Mesenchymal stem cell (in vitro differentiated cells and primary cell): ENCODE measurements around the gene APOD.
A peak's percentile ranks its signal among the peaks of the same experiment; 100 is the strongest.

Source experiments
- DNase-seq: peaks from one replicate; pipeline ENCODE4 v3.0.0-alpha.2; 2013
- H2AFZ ChIP-seq: one replicate; pipeline ENCODE4 v1.6.1; 2013; ENCODE audit warnings: low read depth, mild to moderate bottlenecking, control low read depth, inconsistent platforms, low read length, moderate library complexity
- H2AK5ac ChIP-seq: 2 replicates; pipeline ENCODE4 v1.6.1; 2013; ENCODE audit warnings: low read length, moderate library complexity, mild to moderate bottlenecking, inconsistent platforms; ENCODE audit not compliant: severe bottlenecking
- H2BK120ac ChIP-seq: one replicate; pipeline ENCODE4 v1.6.1; 2013; ENCODE audit warnings: low read depth, mild to moderate bottlenecking, inconsistent platforms, low read length, moderate library complexity
- H2BK12ac ChIP-seq, 2 experiments: one replicate each; pipeline ENCODE4 v1.6.1; 2013; ENCODE audit warnings: inconsistent platforms in 2 of 2, low read length in 2 of 2, mild to moderate bottlenecking in 2 of 2, moderate library complexity in 2 of 2, control low read depth in 1 of 2
- H2BK15ac ChIP-seq: one replicate; pipeline ENCODE4 v1.6.1; 2013; ENCODE audit warnings: mild to moderate bottlenecking, low read depth, inconsistent platforms; ENCODE audit not compliant: poor library complexity, severe bottlenecking
- H2BK5ac ChIP-seq: 2 replicates; pipeline ENCODE4 v1.6.1; 2013; ENCODE audit warnings: low read depth, mild to moderate bottlenecking, low read length, control low read depth, inconsistent platforms; ENCODE audit not compliant: poor library complexity, severe bottlenecking
- H3K14ac ChIP-seq, 2 experiments: one replicate each; pipeline ENCODE4 v1.6.1; 2013; ENCODE audit warnings: inconsistent platforms in 2 of 2, low read length in 2 of 2, control low read depth in 1 of 2, mild to moderate bottlenecking in 1 of 2, moderate library complexity in 1 of 2
- H3K18ac ChIP-seq, 2 experiments: one replicate each; pipeline ENCODE4 v1.6.1; 2013; ENCODE audit warnings: inconsistent platforms in 2 of 2, low read length in 2 of 2, control low read depth in 1 of 2, low read depth in 1 of 2, mild to moderate bottlenecking in 1 of 2
- H3K23ac ChIP-seq, 2 experiments: one replicate each; pipeline ENCODE4 v1.6.1; 2013; ENCODE audit warnings: inconsistent platforms in 2 of 2, low read length in 2 of 2, mild to moderate bottlenecking in 2 of 2, moderate library complexity in 2 of 2, control low read depth in 1 of 2
- H3K27ac ChIP-seq: 2 replicates; pipeline ENCODE4 v1.5.1; 2013; ENCODE audit warnings: mild to moderate bottlenecking, moderate library complexity, low read length, control low read depth, inconsistent platforms; ENCODE audit not compliant: poor library complexity, severe bottlenecking
- H3K27me3 ChIP-seq, 2 experiments: 2 replicates each; pipeline versions ENCODE4 v1.6.1 to v1.7.0; 2013; ENCODE audit warnings: low read length in 2 of 2, mild to moderate bottlenecking in 2 of 2, moderate library complexity in 2 of 2, control low read depth in 1 of 2, inconsistent platforms in 1 of 2; ENCODE audit not compliant: control insufficient read depth in 1 of 2, insufficient read depth in 1 of 2
- H3K36me3 ChIP-seq, 2 experiments: 2 replicates each; pipeline versions ENCODE4 v1.6.1 to v1.7.0; 2013; ENCODE audit warnings: low read length in 2 of 2, control low read depth in 1 of 2, inconsistent platforms in 1 of 2, low read depth in 1 of 2, mild to moderate bottlenecking in 1 of 2; ENCODE audit not compliant: insufficient read depth in 2 of 2, control insufficient read depth in 1 of 2
- H3K4ac ChIP-seq, 2 experiments: one replicate each; pipeline ENCODE4 v1.6.1; 2013; ENCODE audit warnings: inconsistent platforms in 2 of 2, low read length in 2 of 2, mild to moderate bottlenecking in 2 of 2, moderate library complexity in 2 of 2, control low read depth in 1 of 2, low read depth in 1 of 2
- H3K4me1 ChIP-seq: 2 replicates; pipeline ENCODE4 v1.6.1; 2013; ENCODE audit warnings: low read depth, low read length, control low read depth; ENCODE audit not compliant: control insufficient read depth, insufficient read depth
- H3K4me2 ChIP-seq: 2 replicates; pipeline ENCODE4 v1.6.1; 2013; ENCODE audit warnings: low read length, mild to moderate bottlenecking, inconsistent platforms; ENCODE audit not compliant: poor library complexity, severe bottlenecking
- H3K4me3 ChIP-seq, 2 experiments: 2 replicates each; pipeline versions ENCODE4 v1.5.1 to v1.7.0; 2013; ENCODE audit warnings: low read length in 2 of 2, mild to moderate bottlenecking in 2 of 2, control low read depth in 1 of 2, low read depth in 1 of 2; ENCODE audit not compliant: insufficient read depth in 1 of 2
- H3K79me1 ChIP-seq: replicated peaks from 2 replicates; pipeline ENCODE4 v1.6.1; 2013; ENCODE audit warnings: mild to moderate bottlenecking, control low read depth, low read length, inconsistent platforms; ENCODE audit not compliant: poor library complexity, severe bottlenecking
- H3K9ac ChIP-seq: 2 replicates; pipeline ENCODE4 v1.7.0; 2013; ENCODE audit warnings: mild to moderate bottlenecking, low read length, moderate library complexity
- H3K9me3 ChIP-seq: 2 replicates; pipeline ENCODE4 v1.7.0; 2013; ENCODE audit warnings: mild to moderate bottlenecking, low read length; ENCODE audit not compliant: control insufficient read depth
- H4K8ac ChIP-seq: one replicate; pipeline ENCODE4 v1.6.1; 2013; ENCODE audit warnings: inconsistent platforms, mild to moderate bottlenecking, low read length, moderate library complexity
- H4K91ac ChIP-seq: one replicate; pipeline ENCODE4 v1.6.1; 2013; ENCODE audit warnings: mild to moderate bottlenecking, low read length, inconsistent platforms
- WGBS: methylation state at CpG from one replicate; pipeline ENCODE4 v1.1.7; 2013; ENCODE audit warnings: mixed read lengths; 5-methylcytosine and 5-hydroxymethylcytosine counted together

APOD gene

DNA sequence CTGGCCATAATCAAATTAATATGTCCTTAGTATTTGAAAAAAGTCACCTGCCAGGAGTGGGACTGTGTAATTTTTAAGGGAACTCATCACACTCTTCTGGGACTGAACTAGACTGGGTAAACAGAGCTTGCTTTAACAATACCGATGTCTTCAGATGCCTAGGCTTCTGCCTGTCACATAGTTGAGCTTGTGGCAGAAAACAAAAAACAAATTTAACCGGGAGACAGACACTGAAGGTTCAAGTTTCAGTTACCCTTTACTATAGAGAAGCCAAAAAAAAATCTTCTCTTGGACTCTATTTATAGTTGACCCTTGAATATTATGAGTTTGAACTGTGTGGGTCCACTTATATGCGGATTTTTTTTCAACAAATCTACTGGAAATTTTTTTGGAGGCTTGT lies 51.4 kb downstream of the APOD start:
- Histone ChIP-seq H3K27ac (no peak overlapping the region), H2BK12ac (no peak overlapping the region), H3K18ac (no peak overlapping the region), H3K23ac (no peak overlapping the region), H3K4ac (no peak overlapping the region), H3K79me1 (peaks cover 27% of the 10 kb centered on the region), H2BK15ac (no peak overlapping the region), H3K4me1 (no peaks in the 10 kb centered on the region), H2AK5ac (no peak overlapping the region), H3K27me3 (no peaks in the 10 kb centered on the region), H4K8ac (no peak overlapping the region), H3K14ac (no peak overlapping the region), H3K4me2 (no peak overlapping the region), H3K9me3 (no peaks in the 10 kb centered on the region), H3K9ac (no peak overlapping the region), H2BK5ac (no peak overlapping the region), H4K91ac (no peak overlapping the region), H3K36me3 (peaks cover 0 to 8% of the 10 kb centered on the region in 2 experiments), H2AFZ (no peak overlapping the region), H2BK120ac (no peak overlapping the region), H3K4me3 (no peak overlapping the region)
- DNase-seq = no peak
- WGBS = 90% methylated on average over 2 of the region's 3 CpGs

DNA sequence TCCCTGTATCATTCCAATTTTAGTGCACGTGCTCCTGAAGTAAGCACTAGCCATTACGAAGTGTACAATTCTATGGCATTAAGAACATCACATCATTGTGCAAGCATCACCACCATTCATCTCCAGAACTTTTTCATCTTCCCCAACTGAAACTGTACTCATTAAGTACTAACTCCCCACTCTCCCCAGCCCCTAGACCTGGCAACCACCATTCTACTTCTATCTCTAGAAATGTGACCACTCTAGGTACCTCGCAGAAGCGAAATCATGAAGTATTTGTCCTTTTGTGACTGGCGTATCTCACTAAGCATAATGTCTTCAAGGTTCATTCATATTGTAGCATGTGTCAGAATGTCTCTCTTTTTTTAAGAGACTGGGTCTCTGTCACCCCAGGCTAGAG lies 52.1 kb downstream of the APOD start:
- Histone ChIP-seq H4K8ac (no peak overlapping the region), H2AK5ac (no peak overlapping the region), H3K18ac (no peak overlapping the region), H2BK12ac (no peak overlapping the region), H3K4me3 (no peak overlapping the region), H2AFZ (no peak overlapping the region), H3K4me1 (no peaks in the 10 kb centered on the region), H3K27ac (no peak overlapping the region), H3K9ac (no peak overlapping the region), H2BK120ac (no peak overlapping the region), H2BK5ac (no peak overlapping the region), H3K4ac (no peak overlapping the region), H3K4me2 (no peak overlapping the region), H3K14ac (no peak overlapping the region), H2BK15ac (no peak overlapping the region), H3K36me3 (peaks cover 0 to 8% of the 10 kb centered on the region in 2 experiments), H3K27me3 (no peaks in the 10 kb centered on the region), H3K9me3 (no peaks in the 10 kb centered on the region), H3K79me1 (peaks cover 30% of the 10 kb centered on the region), H3K23ac (no peak overlapping the region), H4K91ac (no peak overlapping the region)
- no peak for DNase-seq
- 99% methylated on average over 4 of the region's 5 CpGs for WGBS

GRCh38 chr3:195526492-195526891 lies 57.2 kb downstream of the APOD start:
- no peak overlapping the region for H4K91ac ChIP-seq
- H3K18ac ChIP-seq = no peak overlapping the region
- no peak overlapping the region for H2AK5ac ChIP-seq
- H3K23ac ChIP-seq = no peak overlapping the region
- H2BK15ac ChIP-seq = no peak overlapping the region
- peaks cover 17% of the 10 kb centered on the region for H3K79me1 ChIP-seq
- no peak overlapping the region for H3K14ac ChIP-seq
- H3K4me1 ChIP-seq = no peaks in the 10 kb centered on the region
- no peak overlapping the region for H2BK120ac ChIP-seq
- no peaks in the 10 kb centered on the region for H3K27me3 ChIP-seq
- peaks cover 12 to 26% of the 10 kb centered on the region in 2 experiments for H3K36me3 ChIP-seq
- no peak overlapping the region for H2BK5ac ChIP-seq
- no peaks in the 10 kb centered on the region for H3K9me3 ChIP-seq
- no peak overlapping the region for H3K4ac ChIP-seq
- no peak overlapping the region for H3K27ac ChIP-seq
- WGBS = 100% methylated on average over 4 of the region's 4 CpGs
- no peak overlapping the region for H2AFZ ChIP-seq
- no peak overlapping the region for H2BK12ac ChIP-seq
- no peak overlapping the region for H3K9ac ChIP-seq
- H4K8ac ChIP-seq = no peak overlapping the region
- DNase-seq = no peak
- H3K4me2 ChIP-seq = no peak overlapping the region
- no peak overlapping the region for H3K4me3 ChIP-seq

DNA sequence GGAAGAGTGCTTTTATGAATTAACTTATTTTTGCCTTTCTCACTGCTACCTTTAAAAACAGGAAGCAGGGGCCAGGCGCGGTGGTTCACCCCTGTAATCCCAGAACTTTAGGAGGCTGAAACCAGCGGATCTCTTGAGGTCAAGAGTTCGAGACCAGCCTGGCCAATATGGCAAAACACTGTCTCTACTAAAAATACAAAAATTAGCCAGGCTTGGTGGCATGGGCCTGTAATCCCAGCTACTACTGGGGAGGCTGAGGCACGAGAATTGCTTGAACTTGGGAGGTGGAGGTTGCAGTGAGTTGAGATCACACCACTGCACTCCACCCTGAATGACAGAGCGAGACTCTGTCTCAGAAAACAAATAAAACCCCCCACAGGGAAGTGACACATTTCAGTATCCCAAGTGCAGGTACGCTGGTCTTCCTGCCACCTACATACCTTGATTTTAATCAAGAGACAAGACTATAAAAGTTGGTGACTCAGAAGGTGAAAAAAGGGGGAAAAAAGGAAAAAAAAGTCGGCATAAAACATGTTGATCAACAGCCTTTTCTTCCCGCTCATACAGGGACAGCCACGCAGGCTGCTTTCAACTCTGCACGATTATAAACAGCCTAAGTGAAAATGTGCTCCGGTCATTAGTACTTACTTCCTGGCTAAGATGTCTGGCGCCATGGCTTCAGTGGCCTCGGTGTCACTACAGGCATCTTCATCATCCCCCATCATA lies 59.4 kb downstream of the APOD start:
- Histone ChIP-seq H2AK5ac (no peak overlapping the region), H3K79me1 (peaks cover 23% of the 10 kb centered on the region), H3K27me3 (no peaks in the 10 kb centered on the region), H3K9me3 (no peaks in the 10 kb centered on the region), H3K36me3 (peaks cover 15 to 24% of the 10 kb centered on the region in 2 experiments), H3K27ac (no peak overlapping the region), H2BK120ac (no peak overlapping the region), H3K4ac (no peak overlapping the region), H3K9ac (no peak overlapping the region), H2AFZ (no peak overlapping the region), H4K8ac (no peak overlapping the region), H4K91ac (no peak overlapping the region), H3K14ac (no peak overlapping the region), H3K23ac (no peak overlapping the region), H2BK12ac (peak overlapping the region in 1 of 2 experiments; percentile 39), H2BK15ac (no peak overlapping the region), H3K4me3 (no peak overlapping the region), H2BK5ac (no peak overlapping the region), H3K4me2 (no peak overlapping the region), H3K4me1 (no peaks in the 10 kb centered on the region), H3K18ac (peak overlapping the region in 1 of 2 experiments; percentile 33)
- DNase-seq = no peak
- 57% methylated on average over 13 of the region's 14 CpGs for whole genome bisulfite sequencing
